GM18511 (cell line): ENCODE data around the gene GPR61.
A peak's percentile ranks its signal among the peaks of the same experiment; 100 is the strongest.

Experiments used
- ATAC-seq: cut with Tn5 transposase; IDR thresholded peaks from one replicate; pipeline ENCODE4 v1.9.1; 2021; ENCODE audit warnings: mild to moderate bottlenecking, moderate library complexity; ENCODE audit not compliant: unreplicated experiment

Gene GPR61

DNA sequence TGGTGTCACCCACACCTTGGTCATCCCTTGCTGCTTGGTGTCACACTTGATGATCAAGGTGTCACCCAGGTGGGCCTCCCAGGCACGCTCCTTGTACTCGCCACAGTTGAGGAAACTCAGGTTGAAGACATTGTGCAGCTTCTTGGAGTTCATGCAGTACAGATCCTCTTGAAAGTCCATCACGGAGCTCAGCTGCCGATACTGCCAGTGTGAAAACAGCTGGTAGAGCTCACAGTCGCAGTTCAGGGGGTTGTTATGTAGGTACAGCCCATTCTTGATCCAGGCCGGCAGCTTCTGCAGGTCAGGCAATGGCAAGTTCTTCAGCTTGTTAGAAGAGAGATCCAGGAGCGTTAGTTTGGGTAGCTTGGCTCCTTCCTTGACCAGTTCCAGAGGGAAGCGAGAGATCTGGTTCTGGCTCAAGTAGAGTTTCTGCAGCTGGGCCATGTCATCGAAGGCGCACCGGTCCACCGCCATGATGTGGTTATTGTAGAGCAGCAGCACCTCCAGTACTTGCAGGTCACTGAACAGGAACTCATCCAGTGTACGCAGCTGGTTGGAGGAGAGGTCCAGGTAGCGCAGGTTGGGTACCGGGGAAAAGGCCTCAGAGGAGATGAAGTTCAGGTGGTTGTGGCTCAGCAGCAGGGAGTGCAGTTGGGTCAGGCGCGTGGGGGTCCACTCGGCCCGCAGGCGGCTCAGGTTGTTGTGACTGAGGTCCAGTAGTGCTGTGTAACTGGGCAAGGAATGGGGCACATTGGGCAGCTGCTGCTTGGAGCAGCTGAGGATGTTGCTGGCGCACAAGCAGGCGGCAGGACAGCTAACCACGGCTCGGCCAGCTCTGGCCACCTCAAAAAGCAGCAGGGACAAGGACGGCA is 31.4 kb upstream of the GPR61 start:
- no peak for ATAC-seq

DNA sequence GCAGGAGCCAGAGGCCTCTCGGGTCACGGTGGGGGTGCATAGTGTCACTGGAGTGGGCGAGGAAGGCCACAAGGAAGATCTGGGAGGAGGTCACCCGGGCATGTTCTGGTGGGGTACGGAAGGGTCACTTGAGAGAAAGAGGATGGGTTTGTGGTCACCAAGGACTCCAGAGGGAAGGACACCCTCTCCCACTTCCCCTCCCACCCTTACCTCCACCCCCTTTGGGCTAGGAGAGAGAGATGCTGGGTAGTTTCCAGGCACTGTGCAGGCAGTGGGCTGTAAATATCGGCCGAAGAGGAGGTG is 30.8 kb upstream of the GPR61 start:
- ATAC-seq, result no peak

DNA sequence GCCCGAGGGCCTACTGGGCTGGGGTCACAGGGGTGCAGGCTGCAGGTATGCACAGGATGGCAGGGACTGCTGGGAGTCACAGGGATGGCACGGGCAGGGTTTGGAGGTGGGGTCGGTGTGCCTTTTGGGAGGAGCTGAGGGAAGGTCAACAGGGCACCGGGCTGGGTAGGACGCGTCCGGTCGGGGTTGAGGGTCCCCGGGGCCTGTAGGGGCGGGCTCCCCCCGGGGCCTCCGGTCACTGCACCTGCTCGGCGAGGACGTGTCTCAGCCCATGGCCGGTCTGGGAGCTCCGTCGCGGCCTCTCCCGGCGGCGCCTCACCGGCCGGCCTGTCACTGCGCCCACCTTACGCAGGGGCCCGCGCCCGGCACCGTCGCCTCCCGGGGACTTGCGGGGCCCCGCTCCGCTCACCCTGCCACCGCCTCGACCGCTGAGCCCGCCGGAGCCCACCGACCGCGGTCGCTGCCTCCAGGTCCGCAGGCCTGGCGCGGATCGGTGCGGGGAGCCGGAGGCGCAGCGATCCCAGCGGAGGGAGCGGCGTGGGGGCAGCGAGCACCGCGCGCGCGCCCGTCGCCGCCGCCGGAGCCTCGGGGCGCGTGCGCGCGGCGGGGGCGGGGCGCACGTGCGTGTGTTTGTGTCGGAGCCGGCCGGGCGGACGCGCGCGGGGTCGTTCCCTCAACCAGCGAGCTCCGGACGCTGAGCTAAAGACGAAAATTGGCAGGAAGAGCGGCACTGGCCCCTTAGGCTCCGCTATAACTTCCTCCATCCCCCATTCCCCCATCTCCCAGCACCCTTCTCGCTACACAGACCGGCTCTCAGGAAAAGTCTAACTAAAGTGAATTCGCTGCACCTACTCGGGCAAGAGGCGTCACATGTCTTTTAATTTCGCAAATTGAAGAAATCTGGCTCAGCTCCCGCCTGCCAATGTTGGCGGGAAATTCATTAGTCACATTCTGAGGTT is 30.2 kb upstream of the GPR61 start, which contains the start of gene AMIGO1:
Gene AMIGO1, minus strand, starts transcription at position 552 of the 959 bp plus-strand sequence. CDS start 815 bp downstream, outside the sequence.
- ATAC-seq, result peak; percentile 67

DNA sequence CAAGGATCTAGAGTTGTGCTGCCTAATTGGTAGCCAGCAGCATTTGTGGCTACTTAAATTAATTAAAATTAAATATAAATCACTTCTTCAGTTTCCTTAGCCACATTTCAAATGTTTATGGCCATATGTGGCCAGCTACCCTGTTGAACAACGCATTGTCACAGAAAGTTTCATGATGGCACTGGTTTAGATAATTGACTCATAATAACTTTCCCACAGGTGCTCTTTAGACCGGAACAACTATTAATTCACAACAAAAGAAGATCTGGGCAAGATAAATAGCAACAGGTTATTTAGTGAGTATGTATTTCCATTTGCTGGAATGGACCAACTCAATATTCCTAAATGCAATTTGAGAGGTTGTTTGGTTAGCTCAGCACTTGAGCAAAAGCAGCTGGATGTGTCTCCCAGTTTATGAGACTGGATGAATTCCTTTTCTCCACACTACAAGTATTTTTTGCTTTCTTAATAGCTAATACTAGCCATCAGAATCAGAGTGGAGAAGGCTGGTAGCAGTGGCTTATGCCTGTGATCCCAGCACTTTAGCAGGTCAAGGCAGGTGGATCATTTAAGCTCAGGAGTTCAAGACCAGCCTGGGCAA is 26.5 kb upstream of the GPR61 start:
- ATAC-seq, result no peak

DNA sequence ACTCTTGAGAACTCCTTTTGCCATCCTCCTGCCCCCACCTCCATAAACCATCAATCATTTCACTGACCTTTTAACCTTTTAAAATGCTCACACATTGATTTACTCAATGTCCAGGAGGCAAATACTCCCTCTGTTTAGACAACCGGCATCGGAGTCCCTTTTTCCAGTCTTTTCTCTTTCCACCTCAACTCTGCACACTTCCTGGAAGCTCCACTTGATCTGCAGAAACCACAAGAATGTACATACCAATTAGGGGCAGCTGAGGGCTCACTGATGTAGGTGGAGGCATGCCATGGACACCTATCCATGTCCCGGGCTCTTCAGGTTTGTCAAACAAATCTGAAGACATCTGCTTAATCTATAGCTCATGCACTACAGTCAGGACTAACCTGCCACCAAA is 24.8 kb upstream of the GPR61 start:
- ATAC-seq, result no peak

DNA sequence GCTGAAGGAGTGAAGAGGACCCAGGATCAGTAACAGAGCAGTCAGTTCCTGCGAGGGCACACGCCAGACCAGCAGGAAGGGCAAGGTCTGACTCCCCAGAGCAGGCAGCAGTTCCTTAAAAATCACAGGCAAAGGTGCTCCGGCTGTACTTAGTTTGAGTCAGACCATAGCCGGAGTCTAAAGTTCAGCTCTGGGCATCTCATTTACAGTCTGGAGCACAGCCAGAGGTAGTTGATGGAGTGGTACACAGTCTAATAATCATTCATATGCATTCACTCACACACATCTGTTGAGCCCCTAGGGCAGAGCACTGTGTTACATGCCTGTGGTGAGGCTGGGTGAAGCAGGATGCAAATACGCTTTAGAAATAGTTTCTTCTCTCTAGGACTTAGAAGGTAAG is 22.8 kb upstream of the GPR61 start:
- ATAC-seq, result no peak

DNA sequence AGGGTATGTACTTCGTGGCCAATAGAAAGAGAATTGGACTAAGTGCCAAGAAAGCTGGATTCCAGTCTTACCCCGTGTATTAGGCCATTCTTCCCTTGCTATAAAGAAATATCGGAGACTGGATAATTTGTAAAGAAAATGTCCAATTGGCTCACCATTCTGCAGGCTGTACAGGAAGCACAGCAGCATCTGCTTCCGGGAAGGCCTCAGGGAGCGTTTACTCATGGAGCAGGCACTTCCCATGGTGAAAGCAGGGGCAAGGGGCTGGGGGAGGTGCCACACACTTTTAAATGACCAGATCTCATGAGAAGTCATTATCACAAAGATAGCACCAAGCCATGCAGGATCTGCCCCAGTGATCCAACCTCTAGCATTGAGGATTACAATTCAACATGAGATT is 22.3 kb upstream of the GPR61 start:
- no peak for ATAC-seq

DNA sequence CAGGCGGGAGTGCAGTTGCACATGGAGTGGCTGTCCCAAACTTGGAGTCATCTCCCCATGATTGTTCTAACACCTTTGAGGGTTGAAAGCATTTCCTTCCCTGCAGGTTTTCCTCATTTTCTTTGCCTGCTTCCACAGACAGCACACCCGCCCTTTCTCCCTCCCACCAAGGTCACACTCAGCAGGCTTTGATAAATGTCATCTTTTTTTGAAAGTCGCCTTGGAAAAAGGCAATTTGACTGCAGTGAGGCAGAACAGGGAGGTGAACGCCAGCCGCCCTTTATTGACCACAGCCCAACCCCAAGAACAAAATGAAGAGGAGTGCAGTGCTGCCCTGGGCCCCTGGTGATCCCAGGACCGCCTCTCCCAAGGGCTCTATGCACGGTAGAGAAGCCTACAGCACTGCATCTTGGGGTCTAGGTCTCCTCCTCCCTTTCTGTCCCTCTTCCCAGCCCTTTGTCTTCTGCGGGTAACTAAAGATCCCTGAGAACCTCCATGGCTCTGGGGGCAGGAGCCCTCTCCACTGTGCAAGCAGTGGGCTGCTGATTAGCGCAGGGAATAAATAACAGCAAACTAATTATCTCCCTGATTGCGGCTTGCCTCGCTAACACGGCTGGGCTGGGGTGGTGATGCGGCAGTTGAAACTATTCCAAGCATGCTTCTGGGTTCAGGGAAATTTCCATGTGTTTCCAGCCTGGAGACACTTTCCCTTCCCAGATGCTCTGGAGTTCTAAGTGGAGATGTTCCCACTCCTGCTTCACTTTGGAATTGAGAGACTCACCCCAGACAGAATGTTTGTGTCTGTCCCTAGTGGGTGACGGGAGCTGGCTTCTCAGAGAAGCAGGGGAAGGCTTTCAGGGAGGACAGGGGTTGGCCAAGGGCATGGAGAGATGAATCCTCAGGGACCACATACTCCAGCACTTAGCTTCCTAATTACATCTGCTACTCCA is 18.4 kb upstream of the GPR61 start:
- no peak for ATAC-seq

DNA sequence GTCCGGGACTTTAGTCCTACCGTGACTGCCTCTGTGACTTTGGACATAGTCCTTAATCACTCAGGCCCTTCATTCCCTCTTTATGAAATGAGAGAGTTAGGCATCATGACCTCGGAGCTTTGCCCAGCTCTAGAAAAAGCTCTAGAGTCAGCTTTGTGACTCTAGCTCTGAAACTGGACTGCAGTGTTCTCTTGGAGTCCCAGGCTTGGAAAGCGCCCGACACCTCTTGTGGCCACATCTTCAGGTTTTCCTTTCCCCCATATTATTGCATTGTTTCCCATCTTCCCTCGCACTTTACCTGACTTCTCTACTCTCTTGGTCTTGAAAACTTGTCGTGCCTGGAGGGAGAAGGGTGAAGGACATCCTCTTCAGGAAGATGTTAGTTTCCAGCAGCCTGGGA is 17.6 kb upstream of the GPR61 start:
- ATAC-seq, result no peak

DNA sequence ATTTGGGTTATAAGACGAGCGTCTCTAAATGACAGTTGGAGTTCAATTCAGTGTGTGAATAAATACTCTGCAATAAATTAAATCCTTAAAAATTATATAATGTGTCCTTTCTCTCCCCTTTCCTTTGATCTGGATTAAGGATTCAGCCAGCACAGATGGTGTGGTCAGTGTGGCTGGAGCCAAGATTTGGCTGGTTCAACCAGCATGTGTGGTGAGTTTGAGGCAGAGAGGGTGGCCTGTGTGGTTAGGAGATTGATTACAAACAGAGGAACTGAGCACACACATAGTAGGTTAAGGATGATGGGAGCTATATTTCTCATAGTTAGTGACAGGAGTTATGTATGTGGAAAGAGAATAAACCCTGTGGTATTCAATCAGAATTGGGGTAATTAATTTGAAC is 16.0 kb upstream of the GPR61 start:
- no peak for ATAC-seq

DNA sequence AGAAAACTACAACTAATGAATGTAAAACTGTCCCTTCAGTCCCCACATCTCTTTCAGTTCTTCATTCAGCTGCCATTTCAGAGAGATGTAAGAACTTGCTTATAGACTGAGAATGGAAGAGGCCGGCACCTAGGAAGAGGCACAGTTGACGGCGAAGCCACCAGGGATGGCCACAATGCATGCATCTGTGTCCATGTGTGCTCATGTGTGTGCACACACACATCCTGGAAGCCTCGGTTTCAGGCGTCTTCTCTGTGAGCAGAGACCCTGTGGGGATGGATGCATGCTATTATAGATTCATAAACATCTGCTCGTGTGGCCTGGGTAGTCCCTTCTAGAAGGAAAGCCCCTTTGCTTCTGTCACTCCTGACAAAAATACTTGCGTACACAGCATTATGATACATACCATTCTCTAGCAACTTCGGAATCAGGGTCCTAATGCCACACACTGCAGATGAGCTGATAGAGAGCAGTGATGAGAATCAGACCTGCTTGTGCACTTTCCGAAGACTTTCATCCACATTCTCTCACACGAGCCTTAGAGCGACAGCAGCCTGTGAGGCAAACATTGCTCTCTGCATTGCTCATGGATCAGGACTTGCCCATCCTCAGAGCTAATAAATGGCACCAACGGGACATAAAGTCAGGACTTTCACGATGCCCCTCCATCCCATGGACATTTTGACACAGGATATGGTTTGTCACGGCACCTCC is 12.4 kb upstream of the GPR61 start:
- ATAC-seq, result peak; percentile 69

DNA sequence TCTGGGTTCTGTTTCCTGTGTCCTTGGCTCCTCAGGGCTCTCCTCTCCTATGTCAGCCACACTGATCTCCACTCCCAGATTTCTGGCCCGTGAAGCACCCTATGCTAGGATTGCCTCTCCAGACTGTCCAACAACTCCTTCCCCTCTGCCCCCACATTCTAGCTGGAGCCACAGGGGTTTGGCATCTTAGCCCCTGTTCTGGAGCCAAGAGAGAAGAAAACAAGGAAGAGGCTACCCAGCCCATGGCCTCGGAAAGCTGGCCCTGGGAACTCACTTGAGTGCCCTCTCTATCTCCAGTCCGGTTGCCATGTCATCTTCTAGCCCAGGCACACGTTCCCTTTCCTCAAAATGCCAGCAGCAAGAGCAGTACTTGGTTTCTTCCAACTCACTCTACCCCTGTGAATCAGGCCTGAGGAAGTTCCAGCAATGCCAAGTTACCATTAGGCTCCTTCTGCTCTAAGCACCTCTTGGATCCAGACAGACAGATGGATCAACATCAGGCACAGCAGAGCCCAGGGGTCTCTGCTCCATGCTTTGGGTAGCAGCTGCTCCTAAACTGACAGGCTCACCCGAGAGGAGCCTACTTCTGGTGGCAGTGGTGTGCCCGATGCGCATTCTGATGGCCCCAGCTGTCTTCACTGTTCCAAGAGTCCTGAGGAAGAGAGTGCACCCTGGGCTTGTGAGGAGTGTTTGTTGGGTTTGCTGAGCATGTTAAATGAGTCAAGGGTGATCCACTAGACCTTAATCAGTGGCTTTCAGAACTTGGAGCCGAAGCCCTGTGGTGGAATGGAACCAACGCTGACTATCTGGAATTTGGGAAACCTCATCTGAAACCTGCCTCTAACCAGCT is 11.6 kb upstream of the GPR61 start:
- no peak for ATAC-seq

DNA sequence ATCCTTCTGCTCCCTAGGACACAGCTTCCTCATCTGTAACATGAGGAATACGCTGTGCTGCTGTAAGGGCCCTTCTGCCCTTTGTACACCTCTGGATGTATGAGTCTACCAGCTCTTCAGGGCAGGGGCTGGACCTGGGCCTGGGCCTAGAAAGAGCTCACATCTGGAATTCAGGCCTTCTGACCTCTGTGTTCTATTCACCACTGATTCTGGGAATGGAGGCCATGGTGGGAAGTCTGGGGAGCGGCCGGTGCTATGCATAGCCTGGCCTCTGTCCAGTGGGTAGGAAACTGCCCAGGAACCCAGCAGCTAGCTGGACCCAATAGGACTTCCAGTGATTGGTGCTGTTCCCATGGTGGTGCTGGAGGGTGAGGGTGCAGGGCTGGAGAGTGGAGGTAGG is 11.0 kb upstream of the GPR61 start:
- ATAC-seq, result no peak

DNA sequence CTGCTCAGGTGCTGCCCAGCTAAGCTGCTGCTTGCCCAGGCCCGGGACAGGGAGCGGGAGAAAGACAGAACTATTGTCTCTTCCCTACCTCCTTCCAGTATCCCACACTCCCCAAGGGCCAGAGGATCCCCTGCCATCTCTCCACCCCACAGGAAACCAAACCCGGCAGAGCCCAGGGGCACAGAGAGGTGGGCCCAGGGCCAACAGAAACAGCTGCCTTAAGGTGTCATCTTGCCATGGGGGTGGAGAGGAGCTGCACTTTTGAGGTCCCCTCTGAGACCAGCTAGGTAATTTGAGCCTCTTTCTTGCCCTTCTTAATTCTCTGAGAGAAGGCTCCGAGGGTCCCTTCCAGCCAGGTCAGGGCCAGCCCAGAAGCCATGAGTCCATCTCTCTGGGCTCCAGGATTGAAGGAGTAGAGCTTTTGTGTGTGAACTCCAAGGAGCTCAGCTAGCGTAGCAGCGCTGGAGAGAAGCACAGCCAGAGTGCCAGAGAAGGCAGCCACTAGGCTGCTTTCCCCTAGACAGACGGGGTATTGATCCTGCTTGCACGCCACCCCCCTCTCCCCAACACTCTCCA is 9.7 kb upstream of the GPR61 start:
- no peak for ATAC-seq

DNA sequence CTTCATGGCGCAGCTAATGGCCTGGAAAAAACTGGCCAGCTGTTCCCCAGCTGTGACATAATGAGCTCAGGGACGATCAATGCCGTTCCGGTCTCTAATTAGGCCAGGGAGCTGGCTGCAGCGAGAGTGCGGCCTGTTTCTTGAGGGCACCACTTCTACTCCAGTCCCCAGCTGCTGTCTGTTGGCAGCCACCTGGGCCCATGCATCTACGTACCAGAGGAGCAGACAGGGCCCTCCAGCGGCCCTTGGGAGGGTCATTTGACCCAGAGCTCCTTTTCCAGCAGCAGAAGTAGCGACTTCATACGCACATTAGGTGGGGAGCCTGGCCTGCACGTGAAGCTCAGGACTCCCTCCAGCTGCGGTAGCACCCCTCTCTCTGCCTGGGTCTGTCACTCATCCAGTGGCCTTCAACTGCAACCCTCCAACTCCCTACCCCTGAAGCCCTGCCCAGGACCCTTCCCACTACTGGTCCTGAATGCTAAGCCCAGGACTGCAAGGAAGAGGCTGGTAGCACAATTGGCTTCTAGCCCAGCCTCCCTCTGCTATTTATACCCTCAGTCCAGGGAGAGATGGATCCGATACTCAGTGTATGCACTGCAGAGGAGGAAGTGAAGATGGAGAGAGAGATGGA is 9.1 kb upstream of the GPR61 start:
- no peak for ATAC-seq

DNA sequence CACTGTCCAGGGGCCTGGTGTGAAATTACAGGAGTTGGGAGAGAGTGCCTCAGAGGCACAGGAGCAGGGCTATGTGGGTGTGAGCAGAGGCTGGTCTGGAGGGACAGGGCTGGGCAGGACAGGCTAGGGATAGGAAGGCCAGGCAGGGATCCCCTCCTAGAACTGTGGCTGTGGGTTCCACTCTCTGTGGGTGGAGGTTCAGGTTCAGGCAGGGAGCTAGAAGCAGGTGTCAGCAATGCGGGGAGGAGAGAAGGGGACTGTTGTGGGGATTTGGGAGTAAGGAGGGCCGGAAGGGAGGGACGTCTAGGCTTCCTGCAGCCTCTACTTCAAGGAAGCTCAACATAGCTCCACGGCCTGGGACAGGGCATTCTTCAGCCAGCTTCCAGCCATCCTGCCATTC is 8.3 kb upstream of the GPR61 start:
- ATAC-seq, result no peak

DNA sequence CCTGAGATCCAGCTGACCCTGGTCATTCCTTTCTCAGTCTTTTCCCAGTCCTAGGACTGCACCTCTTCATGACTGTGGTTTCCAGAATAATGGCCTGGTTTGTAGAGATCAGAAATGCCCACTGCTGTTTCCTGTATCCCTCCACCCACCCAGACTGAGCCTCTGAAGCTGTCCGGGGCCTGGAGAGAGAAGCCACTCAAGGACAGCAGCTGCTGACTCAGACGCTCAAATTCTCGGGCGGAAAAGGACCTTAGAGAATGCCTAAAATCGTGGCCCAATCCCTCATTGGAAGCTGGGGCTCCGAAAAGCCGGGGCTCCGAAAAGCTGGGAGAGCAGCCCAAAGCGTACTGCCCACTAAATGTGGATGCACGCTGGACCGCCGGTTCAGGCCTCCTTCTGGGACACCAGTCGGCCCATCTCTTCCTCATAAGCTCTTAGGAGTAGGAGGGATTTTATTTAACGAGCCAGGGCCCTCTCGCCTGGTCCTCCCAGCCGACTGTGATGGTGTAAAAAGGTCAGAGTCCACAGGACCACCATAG is 7.8 kb upstream of the GPR61 start:
- ATAC-seq, result no peak
